Measurements from ENCODE around the gene PLN. TPM values are rescaled to one million over a fixed set of nuclear protein-coding genes. Genes with fewer than 3 reads are reported as not detected.

The PLN gene
- total RNA-seq, 3 donors from 2014 or later, result 2.9 to 5.7 (median 4.6) TPM

- Histone ChIP-seq H3K27ac (no peak overlapping the region), H3K36me3 (no peaks in the 10 kb centered on the region), H3K27me3 (no peaks in the 10 kb centered on the region), H3K4me1 (no peaks in the 10 kb centered on the region), H3K9me3 (no peaks in the 10 kb centered on the region), H3K4me3 (no peak overlapping the region)
- DNase-seq (ENCODE audit: low spot score in 2 of 2), result no peak
- TF ChIP-seq CTCF (IDR thresholded peaks at IDR 0.05) (no peak), POLR2AphosphoS5 (IDR thresholded peaks at IDR 0.05) (no peak), POLR2A (IDR thresholded peaks at IDR 0.05) (no peak)
- intact Hi-C loops (cut with DNase I; ENCODE audit: low total_unique reads), result no loop called here
Observed at GRCh38 chr6:118504611-118505010, 43.5 kb upstream of the PLN start.

GRCh38 chr6:118505656-118506055 is 42.4 kb upstream of the PLN start:
- Histone ChIP-seq H3K9me3 (no peaks in the 10 kb centered on the region), H3K36me3 (no peaks in the 10 kb centered on the region)
- intact Hi-C loops (cut with DNase I; ENCODE audit: low total_unique reads), result no loop called here

GRCh38 chr6:118506071-118506638 is 41.9 kb upstream of the PLN start:
- no peak for DNase-seq (ENCODE audit: low spot score in 2 of 2)
- intact Hi-C loops (cut with DNase I; ENCODE audit: low total_unique reads), result no loop called here
- no peaks in the 10 kb centered on the region for H3K36me3 ChIP-seq
- H3K9me3 ChIP-seq, result no peaks in the 10 kb centered on the region
- no peak overlapping the region for H3K4me3 ChIP-seq
- H3K27ac ChIP-seq, result no peak overlapping the region
- TF ChIP-seq CTCF (IDR thresholded peaks at IDR 0.05), result no peak
- no peak for TF ChIP-seq POLR2A (IDR thresholded peaks at IDR 0.05)
- TF ChIP-seq POLR2AphosphoS5 (IDR thresholded peaks at IDR 0.05), result no peak
- H3K27me3 ChIP-seq, result no peaks in the 10 kb centered on the region
- H3K4me1 ChIP-seq, result no peaks in the 10 kb centered on the region

More at GRCh38 chr6:118505656-118506055, 42.4 kb upstream of the PLN start:
- TF ChIP-seq POLR2AphosphoS5 (IDR thresholded peaks at IDR 0.05) (no peak), POLR2A (IDR thresholded peaks at IDR 0.05) (no peak), CTCF (IDR thresholded peaks at IDR 0.05) (no peak)
- Histone ChIP-seq H3K4me1 (no peaks in the 10 kb centered on the region), H3K27ac (no peak overlapping the region), H3K4me3 (no peak overlapping the region), H3K27me3 (no peaks in the 10 kb centered on the region)
- DNase-seq (ENCODE audit: low spot score in 2 of 2), result no peak

- TF ChIP-seq CTCF (IDR thresholded peaks at IDR 0.05) (no peak), POLR2A (IDR thresholded peaks at IDR 0.05) (no peak), POLR2AphosphoS5 (IDR thresholded peaks at IDR 0.05) (no peak)
Observed at GRCh38 chr6:118507636-118508035, 40.5 kb upstream of the PLN start.

GRCh38 chr6:118509009-118509617 is 39.0 kb upstream of the PLN start:
- intact Hi-C loops (cut with DNase I; ENCODE audit: low total_unique reads), result no loop called here
- TF ChIP-seq CTCF (IDR thresholded peaks at IDR 0.05), result no peak
- no peak for TF ChIP-seq POLR2AphosphoS5 (IDR thresholded peaks at IDR 0.05)
- TF ChIP-seq POLR2A (IDR thresholded peaks at IDR 0.05), result no peak
- Histone ChIP-seq H3K9me3 (no peaks in the 10 kb centered on the region), H3K27ac (no peak overlapping the region), H3K27me3 (no peaks in the 10 kb centered on the region), H3K4me1 (no peaks in the 10 kb centered on the region), H3K4me3 (no peak overlapping the region), H3K36me3 (no peaks in the 10 kb centered on the region)
- DNase-seq (ENCODE audit: low spot score in 2 of 2), result no peak

More at GRCh38 chr6:118507636-118508035, 40.5 kb upstream of the PLN start:
- intact Hi-C loops (cut with DNase I; ENCODE audit: low total_unique reads), result no loop called here
- H3K27ac ChIP-seq, result no peak overlapping the region
- H3K4me1 ChIP-seq, result no peaks in the 10 kb centered on the region
- H3K36me3 ChIP-seq, result no peaks in the 10 kb centered on the region
- no peak for DNase-seq (ENCODE audit: low spot score in 2 of 2)
- no peaks in the 10 kb centered on the region for H3K27me3 ChIP-seq
- H3K9me3 ChIP-seq, result no peaks in the 10 kb centered on the region
- no peak overlapping the region for H3K4me3 ChIP-seq
